B cell (primary cell): ENCODE measurements around the gene PI4K2B. TPM values are rescaled to one million over a fixed set of nuclear protein-coding genes. Genes with fewer than 3 reads are reported as not detected.
"Not testable (repeated sequence)": the region's sequence is repeated elsewhere in the genome, so short reads cannot be mapped to it uniquely, and the experiment has no call there.

Experiments
- ATAC-seq: fragments of 200-7000 bp; cut with Tn5 transposase; one replicate; pipeline ENCODE4 v1.10.0; 2021; ENCODE audit warnings: low read depth, mild to moderate bottlenecking, moderate number of reproducible peaks, moderate library complexity
- CTCF ChIA-PET: fragments of 350-600 bp; sonication (Branson Sonifier 250); formaldehyde crosslinking; loops from one replicate; lab custom pipeline; 2021; ENCODE audit warnings: antibody characterized with exemption, inconsistent platforms; lab: Charles Lee
- POLR2A ChIA-PET: fragments of 350-600 bp; sonication (Branson Sonifier 250); formaldehyde crosslinking; loops from one replicate; lab custom pipeline; 2021; ENCODE audit warnings: antibody characterized with exemption; lab: Charles Lee
- DNase-seq: peaks from one replicate; pipeline ENCODE4 v3.0.0; 2013
- H2AFZ ChIP-seq: 2 replicates; pipeline ENCODE4 v1.6.1; 2012; ENCODE audit warnings: mild to moderate bottlenecking, low read depth, low read length; ENCODE audit not compliant: insufficient read depth, poor library complexity, severe bottlenecking
- H3K27ac ChIP-seq, 2 donors: 1 replicate in 1 of 2; 2 replicates in 1 of 2; pipeline ENCODE4 v1.5.1; 2012 to 2013; ENCODE audit warnings: low read length in 2 of 2, mild to moderate bottlenecking in 2 of 2, moderate library complexity in 1 of 2
- H3K27me3 ChIP-seq, 4 experiments: fragments of 200-600 bp in 1 of 4; sonication (generic) in 1 of 4; replicated peaks in 1 of 4; 1 replicate in 2 of 4; 2 replicates in 2 of 4; pipeline versions ENCODE4 v1.6.1 to v1.7.0; 2013 to 2016; ENCODE audit warnings: low read length in 3 of 4, mild to moderate bottlenecking in 2 of 4, mixed read lengths in 1 of 4, moderate library complexity in 1 of 4; ENCODE audit not compliant: insufficient read depth in 4 of 4, control insufficient read depth in 3 of 4; ENCODE audit errors: control extremely low read depth in 1 of 4
- H3K36me3 ChIP-seq, 2 experiments: replicated peaks in 1 of 2; 1 replicate in 1 of 2; 2 replicates in 1 of 2; pipeline versions ENCODE4 v1.6.1 to v1.7.1; 2013; ENCODE audit warnings: low read length in 1 of 2; ENCODE audit not compliant: insufficient read depth in 2 of 2, control insufficient read depth in 1 of 2; ENCODE audit errors: control extremely low read depth in 1 of 2, extremely low read depth in 1 of 2
- H3K4me1 ChIP-seq, 2 donors: fragments of 200-600 bp in 1 of 2; sonication (generic) in 1 of 2; 1 replicate in 1 of 2; 2 replicates in 1 of 2; pipeline versions ENCODE4 v1.5.1 to v1.6.1; 2013 to 2017; ENCODE audit warnings: low read length in 2 of 2; ENCODE audit not compliant: control insufficient read depth in 2 of 2, insufficient read depth in 2 of 2
- H3K4me2 ChIP-seq: replicated peaks from 2 replicates; pipeline ENCODE3; 2012; ENCODE audit warnings: mild to moderate bottlenecking, low read depth, low read length; ENCODE audit not compliant: poor library complexity, severe bottlenecking
- H3K4me3 ChIP-seq, 5 experiments: fragments of 200-600 bp in 1 of 5; sonication (generic) in 1 of 5; 1 replicate in 3 of 5; 2 replicates in 2 of 5; pipeline versions ENCODE4 v1.5.1 to v1.7.0; 2011 to 2016; ENCODE audit warnings: low read length in 4 of 5, mild to moderate bottlenecking in 4 of 5, low read depth in 2 of 5, control low read depth in 1 of 5, moderate library complexity in 1 of 5; ENCODE audit not compliant: insufficient read depth in 1 of 5; ENCODE audit errors: control extremely low read depth in 1 of 5, extremely low read depth in 1 of 5
- H3K79me2 ChIP-seq: fragments of 200-600 bp; sonication (generic); one replicate; pipeline ENCODE4 v1.6.0; 2016; ENCODE audit warnings: low read length; ENCODE audit not compliant: control insufficient read depth, insufficient read depth
- H3K9ac ChIP-seq: fragments of 200-600 bp; sonication (generic); 2 replicates; pipeline ENCODE4 v1.6.1; 2017; ENCODE audit warnings: mild to moderate bottlenecking, low read length, moderate library complexity
- H3K9me3 ChIP-seq, 3 donors: one replicate each; pipeline versions ENCODE4 v1.6.1 to v1.7.1; 2013; ENCODE audit warnings: low read length in 2 of 3; ENCODE audit not compliant: control insufficient read depth in 2 of 3, insufficient read depth in 1 of 3; ENCODE audit errors: control extremely low read depth in 1 of 3
- H4K20me1 ChIP-seq: 2 replicates; pipeline ENCODE4 v1.6.0; 2012; ENCODE audit warnings: mild to moderate bottlenecking, low read length; ENCODE audit not compliant: insufficient read depth, control insufficient read depth, poor library complexity, severe bottlenecking
- H3K27ac Mint-ChIP-seq: one replicate; pipeline ENCODE4 v1.8.0; 2021; ENCODE audit warnings: mixed read lengths
- H3K27me3 Mint-ChIP-seq: one replicate; pipeline ENCODE4 v1.8.0; 2021; ENCODE audit warnings: mixed read lengths
- H3K4me1 Mint-ChIP-seq: one replicate; pipeline ENCODE4 v1.8.0; 2021; ENCODE audit warnings: mixed read lengths
- H3K4me3 Mint-ChIP-seq: one replicate; pipeline ENCODE4 v1.8.0; 2021; ENCODE audit warnings: mixed read lengths
- H3K9me3 Mint-ChIP-seq: one replicate; pipeline ENCODE4 v1.8.0; 2022; ENCODE audit warnings: mixed read lengths; ENCODE audit not compliant: insufficient read depth
- CTCF ChIP-seq: fragments of 200-600 bp; IDR thresholded peaks from one replicate; pipeline ENCODE4 v1.8.0; 2022; ENCODE audit warnings: antibody characterized with exemption, mild to moderate bottlenecking
- EZH2 ChIP-seq: IDR thresholded peaks from 2 replicates; pipeline ENCODE4 v1.6.1; 2012; ENCODE audit warnings: borderline replicate concordance, low read depth, mild to moderate bottlenecking, moderate library complexity, low read length; ENCODE audit not compliant: insufficient read depth, poor library complexity, severe bottlenecking
- WGBS: methylation state at CpG from one replicate; pipeline ENCODE4 v1.1.5; 2013; ENCODE audit warnings: missing lambda C conversion rate; ENCODE audit not compliant: insufficient coverage; 5-methylcytosine and 5-hydroxymethylcytosine counted together
- intact Hi-C: fragments of 100-400 bp; cut with micrococcal nuclease; formaldehyde crosslinking; loops from one replicate; pipeline ENCODE4 v1.10.0; 2022
- polyA plus RNA-seq: library from polyadenylated mRNA; depleted of rRNA; stranded (reverse); fragments of >200 nt; gene quantifications from 2 replicates; pipeline ENCODE4 v1.2.3, GENCODE V29; 2012
- total RNA-seq, 2 donors: library from RNA; stranded (reverse); fragments of 120-200 nt in 1 of 2; gene quantifications; 1 replicate in 1 of 2; 2 replicates in 1 of 2; pipeline versions ENCODE4 v1.2.3 to v1.2.4, GENCODE V29; 2013 to 2022

Gene PI4K2B
- total and polyA plus RNA-seq, 2 donors (not counting 1 experiment from before 2014, with no cell fraction given) = 3.8 to 13.7 TPM

GRCh38 chr4:25320773-25321172 lies 86.9 kb downstream of the PI4K2B start:
- Mint-ChIP-seq H3K9me3 (no peaks in the 10 kb centered on the region), H3K27ac (no peak overlapping the region), H3K27me3 (no peaks in the 10 kb centered on the region), H3K4me3 (no peak overlapping the region), H3K4me1 (no peaks in the 10 kb centered on the region)
- no peaks in the 10 kb centered on the region for H3K4me1 ChIP-seq
- no CpG with 5 or more reads among the region's 1 CpG for WGBS
- H4K20me1 ChIP-seq = no peaks in the 10 kb centered on the region
- TF ChIP-seq CTCF (no peak), EZH2 (no peak)
- no peak overlapping the region for H3K27ac ChIP-seq
- no peak overlapping the region for H3K4me2 ChIP-seq
- ATAC-seq = no peak
- no peaks in the 10 kb centered on the region for H3K9me3 ChIP-seq
- intact Hi-C loops = no loop called here
- no peak overlapping the region for H3K4me3 ChIP-seq
- no peaks in the 10 kb centered on the region for H3K27me3 ChIP-seq
- POLR2A ChIA-PET = no interaction called here
- peaks cover 7 to 21% of the 10 kb centered on the region in 2 experiments for H3K36me3 ChIP-seq
- CTCF ChIA-PET = interaction anchor here (0.7 to 1.0 kb wide), 2 partner anchors 9 to 10 kb away, joined by 3 to 4 read pairs; no protein-coding TSS in a partner anchor
- no peak overlapping the region for H3K9ac ChIP-seq
- peaks cover 23% of the 10 kb centered on the region for H3K79me2 ChIP-seq
- no peak overlapping the region for H2AFZ ChIP-seq
- no peak for DNase-seq

- Mint-ChIP-seq H3K27ac (no peak overlapping the region), H3K4me1 (no peaks in the 10 kb centered on the region), H3K27me3 (no peaks in the 10 kb centered on the region), H3K9me3 (no peaks in the 10 kb centered on the region), H3K4me3 (no peak overlapping the region)
- Histone ChIP-seq H3K79me2 (peaks cover 20% of the 10 kb centered on the region), H3K9ac (no peak overlapping the region), H3K9me3 (no peaks in the 10 kb centered on the region), H3K36me3 (peaks cover 7 to 17% of the 10 kb centered on the region in 2 experiments), H3K27ac (no peak overlapping the region), H3K4me1 (no peaks in the 10 kb centered on the region), H3K27me3 (no peaks in the 10 kb centered on the region), H3K4me3 (no peak overlapping the region), H4K20me1 (no peaks in the 10 kb centered on the region), H3K4me2 (no peak overlapping the region), H2AFZ (no peak overlapping the region)
- ATAC-seq = no peak
- intact Hi-C loops = no loop called here
- DNase-seq = no peak
- ChIA-PET CTCF (interaction anchor here (1.0 kb wide), 1 partner anchor 11 kb away, joined by 4 read pairs; no protein-coding TSS in a partner anchor), POLR2A (no interaction called here)
- 100% methylated on average over 1 of the region's 3 CpGs for WGBS
- no peak for TF ChIP-seq CTCF
- TF ChIP-seq EZH2 = no peak
These were observed 87.9 kb downstream of the PI4K2B start for GRCh38 chr4:25321703-25322102.

- H3K27me3 ChIP-seq, H3K4me1 Mint-ChIP-seq, H3K9me3 ChIP-seq, H3K27ac Mint-ChIP-seq, intact Hi-C loops, H3K9ac ChIP-seq, H3K4me1 ChIP-seq, H2AFZ ChIP-seq, H3K27ac ChIP-seq, H3K27me3 Mint-ChIP-seq, H3K4me3 Mint-ChIP-seq, DNase-seq, H3K36me3 ChIP-seq, H3K4me3 ChIP-seq, ATAC-seq, H3K9me3 Mint-ChIP-seq, CTCF ChIA-PET, POLR2A ChIA-PET, H3K4me2 ChIP-seq, H4K20me1 ChIP-seq: not testable (repeated sequence)
- peaks cover 32% of the 10 kb centered on the region for H3K79me2 ChIP-seq
- 100% methylated on average over 2 of the region's 3 CpGs for WGBS
These were observed 94.6 kb downstream of the PI4K2B start for GRCh38 chr4:25328463-25328862.
